HCT116 (cell line): ENCODE results near the gene NEUROD2. TPM values are rescaled to one million over a fixed set of nuclear protein-coding genes. Genes with fewer than 3 reads are reported as not detected.

Source experiments
- ATAC-seq: fragments of 200-7000 bp; cut with Tn5 transposase; 2 replicates; pipeline ENCODE4 v1.9.1; 2020; ENCODE audit warnings: mild to moderate bottlenecking, moderate library complexity
- BruUV-seq: library from RNA; stranded (reverse); fragments of 400-500 nt; replicated peaks from 2 replicates; lab custom pipeline; 2021; lab: Mats Ljungman, UMichigan
- CTCF ChIA-PET: fragments of 300-600 bp; sonication (Branson Sonifier 250); formaldehyde crosslinking; loops from one replicate; lab custom pipeline; 2021; ENCODE audit warnings: antibody characterized with exemption; lab: Charles Lee
- POLR2A ChIA-PET: fragments of 300-600, 350-600 bp; sonication (Branson Sonifier 250); formaldehyde crosslinking; loops from one replicate; lab custom pipeline; 2021; ENCODE audit warnings: antibody characterized with exemption; lab: Charles Lee
- RAD21 ChIA-PET, 2 experiments: fragments of 300-600 bp; sonication (Branson Sonifier 250); formaldehyde crosslinking; loops; one replicate each; lab custom pipeline; 2023; ENCODE audit warnings: low total read pairs in 2 of 2; ENCODE audit not compliant: uncharacterized antibody in 2 of 2, unreplicated experiment in 2 of 2, low non-redundant PET in 1 of 2; lab: Charles Lee
- DNase-seq: peaks from one replicate; pipeline ENCODE4 v3.0.0-alpha.2; 2010; ENCODE audit warnings: low read depth, low spot score
- H2AFZ ChIP-seq: fragments of 200-600 bp; shearing (Covaris generic), sonication (generic); 2 replicates; pipeline ENCODE4 v1.6.1; 2017; ENCODE audit warnings: low read depth, mixed run types, mixed read lengths, antibody characterized with exemption, low read length; ENCODE audit not compliant: poor library complexity, severe bottlenecking
- H3K27ac ChIP-seq: 2 replicates; pipeline ENCODE4 v1.5.1; 2012; ENCODE audit warnings: low read depth, low read length
- H3K27me3 ChIP-seq: fragments of 200-600 bp; sonication (generic); 2 replicates; pipeline ENCODE4 v1.6.1; 2016; ENCODE audit warnings: mixed run types, low read length, mixed read lengths; ENCODE audit not compliant: insufficient read depth
- H3K36me3 ChIP-seq, 2 experiments: fragments of 200-500 bp in 1 of 2; fragments of 200-600 bp in 1 of 2; sonication (Bioruptor generic) in 1 of 2; sonication (generic) in 1 of 2; 2 replicates each; pipeline versions ENCODE4 v1.5.1 to v1.6.1; 2014 to 2016; ENCODE audit warnings: low read length in 2 of 2, inconsistent platforms in 1 of 2, mixed read lengths in 1 of 2, mixed run types in 1 of 2; ENCODE audit not compliant: insufficient read depth in 2 of 2, control insufficient read depth in 1 of 2
- H3K4me1 ChIP-seq, 2 experiments: fragments of 200-600 bp in 1 of 2; sonication (generic) in 1 of 2; 2 replicates each; pipeline versions ENCODE4 v1.5.1 to v1.6.1; 2012 to 2017; ENCODE audit warnings: low read length in 2 of 2, inconsistent platforms in 1 of 2, mild to moderate bottlenecking in 1 of 2, mixed read lengths in 1 of 2, mixed run types in 1 of 2, moderate library complexity in 1 of 2; ENCODE audit not compliant: insufficient read depth in 2 of 2, control insufficient read depth in 1 of 2
- H3K4me2 ChIP-seq: fragments of 200-600 bp; sonication (generic); 2 replicates; pipeline ENCODE4 v1.6.1; 2017; ENCODE audit warnings: mixed run types, low read length, mixed read lengths
- H3K4me3 ChIP-seq, 2 experiments: fragments of 200-600 bp in 1 of 2; sonication (generic) in 1 of 2; replicated peaks in 1 of 2; 2 replicates each; pipeline ENCODE4 v1.5.1; 2011 to 2016; ENCODE audit warnings: low read length in 2 of 2, control low read depth in 1 of 2, low read depth in 1 of 2, mild to moderate bottlenecking in 1 of 2, mixed read lengths in 1 of 2, mixed run types in 1 of 2
- H3K79me2 ChIP-seq: fragments of 200-600 bp; sonication (generic); 2 replicates; pipeline ENCODE4 v1.6.1; 2017; ENCODE audit warnings: mild to moderate bottlenecking, mixed run types, low read length, moderate library complexity, mixed read lengths; ENCODE audit not compliant: insufficient read depth
- H3K9ac ChIP-seq: fragments of 200-600 bp; sonication (generic); 2 replicates; pipeline ENCODE4 v1.6.1; 2016; ENCODE audit warnings: low read length, mixed read lengths
- H3K9me2 ChIP-seq: fragments of 200-600 bp; sonication (generic), shearing (Covaris generic); 2 replicates; pipeline ENCODE4 v1.6.1; 2017; ENCODE audit warnings: mixed run types, mild to moderate bottlenecking, moderate library complexity; ENCODE audit not compliant: insufficient read depth
- H3K9me3 ChIP-seq, 2 experiments: fragments of 200-500 bp in 1 of 2; fragments of 200-600 bp in 1 of 2; sonication (Bioruptor generic) in 1 of 2; sonication (generic) in 1 of 2; 2 replicates each; pipeline ENCODE4 v1.6.1; 2014 to 2017; ENCODE audit warnings: low read length in 2 of 2, mixed read lengths in 2 of 2, inconsistent platforms in 1 of 2, low read depth in 1 of 2, mild to moderate bottlenecking in 1 of 2, mixed run types in 1 of 2, moderate library complexity in 1 of 2; ENCODE audit not compliant: control insufficient read depth in 1 of 2, insufficient read depth in 1 of 2
- H4K20me1 ChIP-seq: fragments of 200-600 bp; sonication (generic), shearing (Covaris generic); 2 replicates; pipeline ENCODE4 v1.6.1; 2017; ENCODE audit warnings: mixed run types, mild to moderate bottlenecking, moderate library complexity; ENCODE audit not compliant: insufficient read depth
- ATF3 ChIP-seq: IDR thresholded peaks from 2 replicates; pipeline ENCODE4 v1.6.1; 2012
- CBX3 ChIP-seq: IDR thresholded peaks from 2 replicates; pipeline ENCODE4 v1.6.1; 2012; ENCODE audit warnings: low read depth
- CEBPB ChIP-seq: IDR thresholded peaks from 2 replicates; pipeline ENCODE4 v1.6.1; 2012; ENCODE audit warnings: low read depth
- ELF1 ChIP-seq: IDR thresholded peaks from 2 replicates; pipeline ENCODE4 v1.6.1; 2012; ENCODE audit warnings: low read depth, borderline replicate concordance
- EZH2 ChIP-seq: fragments of 200-600 bp; sonication (generic); IDR thresholded peaks from 2 replicates; pipeline ENCODE4 v1.6.1; 2017; ENCODE audit warnings: antibody characterized with exemption, mixed run types
- EZH2phosphoT487 ChIP-seq: fragments of 200-600 bp; IDR thresholded peaks from 2 replicates; pipeline ENCODE4 v1.6.1; 2018; ENCODE audit warnings: antibody characterized with exemption, borderline replicate concordance
- JUND ChIP-seq: IDR thresholded peaks from 2 replicates; pipeline ENCODE4 v1.6.1; 2012
- MAX ChIP-seq: IDR thresholded peaks from 2 replicates; pipeline ENCODE4 v1.6.1; 2012
- POLR2A ChIP-seq: IDR thresholded peaks from 2 replicates; pipeline ENCODE4 v1.7.0; 2011; ENCODE audit warnings: borderline replicate concordance; ENCODE audit not compliant: insufficient read depth, insufficient read length; ENCODE audit errors: extremely low read depth
- POLR2AphosphoS5 ChIP-seq: IDR thresholded peaks from 2 replicates; pipeline ENCODE4 v1.6.1; 2011; ENCODE audit warnings: mild to moderate bottlenecking, low read depth, low read length, moderate library complexity
- RAD21 ChIP-seq: IDR thresholded peaks from 2 replicates; pipeline ENCODE4 v1.6.1; 2012; ENCODE audit warnings: low read depth, mild to moderate bottlenecking
- REST ChIP-seq: IDR thresholded peaks from 2 replicates; pipeline ENCODE4 v1.6.1; 2012; ENCODE audit warnings: low read depth
- SP1 ChIP-seq: IDR thresholded peaks from 2 replicates; pipeline ENCODE4 v1.6.1; 2012; ENCODE audit warnings: low read depth
- SRF ChIP-seq: IDR thresholded peaks from 2 replicates; pipeline ENCODE4 v1.6.1; 2012; ENCODE audit warnings: low read depth
- TCF7L2 ChIP-seq: IDR thresholded peaks from 2 replicates; pipeline ENCODE4 v1.7.0; 2011; ENCODE audit warnings: borderline replicate concordance, inconsistent platforms; ENCODE audit not compliant: insufficient read depth, insufficient read length; ENCODE audit errors: extremely low read depth
- YY1 ChIP-seq: IDR thresholded peaks from 2 replicates; pipeline ENCODE4 v1.6.1; 2011; ENCODE audit warnings: low read length, low read depth, moderate library complexity, mild to moderate bottlenecking; ENCODE audit not compliant: insufficient replicate concordance; ENCODE audit errors: extremely low read depth
- ZFX ChIP-seq: fragments of 450-650 bp; IDR thresholded peaks from 2 replicates; pipeline ENCODE4 v1.6.1; 2017
- ZNF274 ChIP-seq: fragments of 200-500 bp; sonication (Bioruptor generic); IDR thresholded peaks from 2 replicates; pipeline ENCODE4 v1.6.1; 2014; ENCODE audit warnings: mild to moderate bottlenecking, low read depth, low read length, inconsistent platforms
- intact Hi-C: fragments of 100-400 bp; cut with micrococcal nuclease; formaldehyde crosslinking; loops from 2 replicates; pipeline ENCODE4 v1.10.0; 2022
- total RNA-seq: library from RNA; stranded (reverse); gene quantifications from one replicate; pipeline ENCODE4 v1.2.1, GENCODE V29; 2021; ENCODE audit not compliant: unreplicated experiment

Gene NEUROD2
- total RNA-seq, 1 experiment from 2014 or later, result not detected

GRCh38 chr17:39581071-39581758 is 26.5 kb downstream of the NEUROD2 start:
- ChIA-PET CTCF (no interaction called here), POLR2A (no interaction called here)
- no peak for DNase-seq
- no peak overlapping the region for H3K9ac ChIP-seq
- BruUV-seq, result no TSS peak
- no peaks in the 10 kb centered on the region for H3K9me3 ChIP-seq
- H4K20me1 ChIP-seq, result no peaks in the 10 kb centered on the region
- H3K27ac ChIP-seq, result no peak overlapping the region
- no peak for TF ChIP-seq ZNF274
- TF ChIP-seq MAX, result no peak
- TF ChIP-seq CEBPB, result no peak
- no peak for TF ChIP-seq ELF1
- no peak for TF ChIP-seq RAD21
- TF ChIP-seq REST, result no peak
- TF ChIP-seq TCF7L2, result no peak
- no peak for TF ChIP-seq POLR2A
- TF ChIP-seq JUND, result no peak
- TF ChIP-seq CBX3, result no peak
- no peak for TF ChIP-seq YY1
- TF ChIP-seq ZFX, result no peak
- no peak for TF ChIP-seq SRF
- TF ChIP-seq POLR2AphosphoS5, result no peak
- TF ChIP-seq ATF3, result no peak
- TF ChIP-seq EZH2phosphoT487, result no peak
- no peak for TF ChIP-seq SP1
- TF ChIP-seq EZH2, result no peak
- TF ChIP-seq, all 23 proteins: peak for 0
- RAD21 ChIA-PET, result no interaction called here
- Histone ChIP-seq H3K4me2 (no peak overlapping the region), H3K4me3 (no peak overlapping the region), H3K4me1 (no peaks in the 10 kb centered on the region), H2AFZ (no peak overlapping the region), H3K36me3 (no peaks in the 10 kb centered on the region), H3K27me3 (no peaks in the 10 kb centered on the region), H3K9me2 (no peaks in the 10 kb centered on the region), H3K79me2 (no peaks in the 10 kb centered on the region)
- no peak for ATAC-seq
- intact Hi-C loops, result no loop called here
